ENCODE measurements around the gene TCF4.

Gene TCF4

DNA sequence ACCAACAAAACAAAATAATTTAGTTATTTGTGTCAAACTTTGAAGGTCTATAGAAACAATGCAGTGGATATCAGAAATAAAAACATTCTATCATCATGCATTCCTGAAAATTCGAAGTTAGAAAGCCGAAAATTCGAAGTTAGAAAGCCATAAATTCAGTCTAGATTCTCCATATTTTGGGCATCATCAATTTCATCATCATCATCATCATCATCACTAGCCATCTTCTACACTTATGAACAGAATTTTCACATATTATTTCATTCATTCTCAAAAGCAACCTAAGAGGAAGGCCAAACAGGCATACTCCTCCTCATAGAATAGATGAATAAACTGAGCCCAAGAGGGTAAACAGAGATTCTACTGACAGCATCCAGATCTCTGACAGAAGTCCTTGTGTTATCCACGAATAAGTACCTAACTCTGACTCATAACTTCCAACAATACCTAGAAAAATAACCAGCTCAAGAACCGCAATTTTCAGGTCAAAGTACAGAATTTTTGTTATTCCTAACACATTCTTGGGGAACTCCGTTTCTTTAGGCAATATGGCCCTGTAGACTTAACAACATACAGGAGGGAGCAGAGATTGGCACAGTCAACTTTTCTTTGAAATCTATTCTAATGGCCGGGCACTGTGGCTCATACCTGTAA lies 84.7 kb downstream of the TCF4 start:
- no peak for DNase-seq (ENCODE audit: low spot score)

DNA sequence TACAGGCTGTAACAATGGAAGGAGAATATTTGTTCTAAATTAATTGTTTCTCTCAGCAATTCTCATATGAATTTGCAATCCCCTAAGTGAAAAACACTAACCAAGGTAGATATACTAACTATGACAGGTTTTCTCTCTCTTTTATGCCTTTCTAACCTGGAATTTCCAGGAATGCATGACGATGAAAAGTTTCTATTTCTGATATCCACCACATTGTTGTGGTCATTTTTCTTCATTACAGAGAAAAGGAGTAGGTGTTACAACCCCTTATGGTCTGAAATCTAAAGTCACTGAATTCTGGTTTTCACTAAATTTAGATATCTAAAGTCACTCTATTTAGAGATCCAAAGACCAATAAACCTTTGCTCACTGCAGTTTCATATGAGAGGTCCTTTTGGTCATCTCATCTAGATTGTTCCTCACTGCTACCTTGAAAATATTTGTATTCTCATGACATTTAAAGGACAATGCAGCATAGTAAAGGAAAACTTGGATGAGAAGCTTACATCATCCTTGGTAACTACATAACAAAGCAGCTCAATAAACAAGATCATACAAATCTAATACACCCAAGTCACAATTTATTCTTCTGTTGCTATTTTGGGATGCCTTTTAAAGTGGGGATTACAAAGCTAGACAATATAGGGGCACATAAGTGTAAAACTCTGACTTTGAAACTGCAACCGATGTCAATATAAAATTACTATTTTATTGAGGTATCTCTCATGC lies 85.8 kb downstream of the TCF4 start:
- DNase-seq (ENCODE audit: low spot score), result no peak

DNA sequence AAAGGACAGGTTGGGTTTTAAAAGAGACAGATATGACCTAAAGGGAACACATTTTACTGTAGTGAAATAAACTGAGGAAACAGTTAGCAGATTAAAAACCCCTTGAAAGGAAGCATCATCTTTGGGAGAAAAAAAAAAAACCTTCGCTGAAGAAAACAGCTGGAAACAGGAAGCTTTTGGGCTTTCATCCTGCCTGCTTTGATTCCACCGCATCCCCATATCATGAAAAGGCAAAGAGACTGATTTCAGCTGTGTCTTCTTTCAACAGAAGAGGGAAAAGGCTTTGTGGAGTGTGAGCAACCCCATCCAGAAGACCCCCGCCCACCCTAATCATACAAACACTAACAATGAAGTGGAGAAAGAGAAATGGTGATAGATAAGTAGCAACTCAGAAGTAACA lies 86.4 kb downstream of the TCF4 start:
- no peak for DNase-seq (ENCODE audit: low spot score)

DNA sequence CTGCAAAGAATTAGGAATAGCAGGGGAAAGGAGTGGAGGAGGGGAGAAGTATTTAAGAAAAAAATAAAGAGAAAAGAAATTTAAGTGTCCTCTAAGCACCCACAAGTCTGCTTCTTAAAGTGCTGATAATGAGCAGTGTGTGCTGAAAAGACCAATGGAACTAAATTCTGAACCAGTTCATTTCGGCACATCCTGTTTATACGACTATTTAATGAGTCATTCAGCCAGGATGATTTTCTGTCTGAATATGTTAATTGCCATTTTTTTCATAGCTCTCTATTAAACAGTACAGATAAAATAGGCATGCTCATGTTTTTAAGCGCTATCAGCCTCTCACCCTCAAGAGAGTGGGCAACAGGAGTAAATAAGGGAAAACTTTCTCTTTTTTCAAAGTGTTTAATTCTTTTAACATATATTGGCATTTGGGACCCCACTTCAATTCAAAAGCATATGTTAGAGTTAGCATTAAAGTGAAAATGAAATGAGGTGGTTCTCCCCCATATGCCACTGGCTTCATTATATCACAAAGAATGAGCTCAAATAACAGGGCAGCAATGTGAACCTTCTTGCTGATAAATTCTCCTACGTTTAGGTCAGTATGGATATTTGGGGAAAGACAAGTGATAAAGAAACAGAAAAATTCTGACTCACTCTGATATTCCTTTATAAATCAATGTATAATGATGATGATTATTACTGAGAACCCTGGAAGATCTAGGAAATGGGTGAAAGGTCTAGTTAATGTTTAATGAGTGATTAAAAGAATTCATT lies 87.5 kb downstream of the TCF4 start:
- no peak for DNase-seq (ENCODE audit: low spot score)

DNA sequence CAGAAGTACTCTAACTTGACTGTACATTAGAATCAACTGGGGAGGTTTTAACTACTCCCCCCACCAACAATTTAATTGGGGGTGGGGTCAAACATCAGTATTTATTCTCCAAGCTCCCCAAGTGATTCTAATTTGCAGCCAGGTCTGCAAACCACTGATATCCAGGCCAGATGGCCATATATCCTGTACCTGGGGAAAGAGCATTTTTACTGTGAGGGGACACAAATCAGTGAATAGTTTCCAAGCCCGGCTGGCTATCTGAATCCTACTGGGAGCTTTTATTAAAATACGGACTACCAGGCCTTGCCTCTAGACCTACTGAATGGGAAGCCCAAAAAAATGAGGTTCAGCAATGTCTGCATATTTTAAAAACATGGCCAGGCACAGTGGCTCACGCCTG lies 88.5 kb downstream of the TCF4 start:
- DNase-seq (ENCODE audit: low spot score), result no peak

DNA sequence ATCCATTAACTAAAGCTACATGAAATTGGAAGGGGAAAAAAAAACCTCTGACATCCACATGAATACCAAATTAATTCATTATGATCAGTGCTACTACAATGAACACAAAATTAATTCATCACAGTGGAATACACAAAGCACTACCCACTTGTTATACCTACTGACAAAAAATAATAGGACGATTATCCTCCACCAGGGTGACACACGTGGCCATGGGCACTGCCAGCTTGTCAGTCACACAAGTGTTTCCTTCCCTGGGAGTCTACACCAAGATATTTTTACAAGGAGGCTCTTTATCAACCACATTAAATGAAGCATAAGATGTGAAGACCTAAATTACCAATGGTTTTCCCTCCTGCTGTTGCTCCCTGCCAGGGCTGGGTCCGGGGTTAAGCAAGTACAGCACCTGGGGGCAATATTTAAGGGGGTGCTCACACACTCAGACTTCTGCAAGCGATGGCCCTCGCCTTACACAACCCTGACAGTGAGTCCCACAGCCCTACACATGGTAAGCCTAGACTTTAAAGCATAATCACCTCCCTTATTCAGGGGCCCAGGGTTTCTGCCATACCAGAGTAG lies 90.1 kb downstream of the TCF4 start:
- no peak for DNase-seq (ENCODE audit: low spot score)

DNA sequence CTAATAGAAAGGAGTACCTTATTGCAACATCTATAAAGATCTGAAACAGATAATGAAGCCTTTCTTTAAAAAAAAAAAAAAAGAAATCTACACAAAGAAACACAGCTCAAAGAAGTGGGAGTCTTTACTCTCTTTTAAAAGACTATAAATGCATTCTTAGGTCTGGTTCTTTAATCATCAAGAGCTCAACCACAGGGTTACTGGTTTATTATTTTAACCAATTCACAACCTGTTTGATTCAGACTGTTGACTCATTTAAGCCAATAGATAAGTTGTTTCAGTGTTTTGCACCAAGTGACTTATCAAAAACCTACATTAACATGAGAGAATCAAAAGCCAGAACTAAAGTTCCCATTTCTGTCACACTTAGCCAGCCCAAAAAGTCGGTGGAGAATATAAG lies 93.1 kb downstream of the TCF4 start:
- no peak for DNase-seq (ENCODE audit: low spot score)

DNA sequence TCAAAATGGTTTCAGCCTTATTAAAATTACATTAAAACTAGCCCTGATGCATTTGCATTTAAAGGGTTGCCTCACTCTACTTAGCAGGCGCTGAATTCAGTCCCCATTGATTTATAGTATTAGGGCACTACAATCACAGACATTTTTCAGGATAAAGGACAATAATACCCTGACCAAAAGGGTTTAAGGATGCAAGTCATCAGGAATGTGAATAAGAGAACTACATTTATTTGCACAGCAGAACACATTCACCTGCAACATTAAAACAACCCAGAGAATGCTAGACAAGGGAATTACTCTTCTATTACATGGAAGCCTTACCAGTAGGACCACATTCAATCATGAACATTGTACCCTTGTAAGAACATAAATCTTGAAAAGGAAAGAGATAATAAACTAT lies 93.6 kb downstream of the TCF4 start:
- no peak for DNase-seq (ENCODE audit: low spot score)

DNA sequence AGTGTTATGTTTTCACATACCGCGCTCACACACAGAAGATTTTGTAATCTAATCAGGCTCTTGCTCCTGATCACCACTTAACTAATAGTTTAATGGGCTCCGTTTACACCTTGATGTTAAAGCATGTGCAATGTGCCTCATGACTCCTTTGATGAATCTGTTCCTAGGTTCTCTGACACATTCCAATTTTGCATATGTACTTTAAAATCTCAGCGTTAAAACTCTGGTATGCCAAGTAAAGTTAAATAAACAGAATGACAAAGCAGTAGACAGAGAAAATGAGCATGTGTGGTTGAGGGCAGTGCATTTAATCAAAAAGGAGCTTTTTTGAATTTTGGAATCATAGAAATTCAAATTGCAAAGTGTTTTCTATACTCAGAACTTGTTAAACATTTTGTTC lies 96.4 kb downstream of the TCF4 start:
- no peak for DNase-seq (ENCODE audit: low spot score)

DNA sequence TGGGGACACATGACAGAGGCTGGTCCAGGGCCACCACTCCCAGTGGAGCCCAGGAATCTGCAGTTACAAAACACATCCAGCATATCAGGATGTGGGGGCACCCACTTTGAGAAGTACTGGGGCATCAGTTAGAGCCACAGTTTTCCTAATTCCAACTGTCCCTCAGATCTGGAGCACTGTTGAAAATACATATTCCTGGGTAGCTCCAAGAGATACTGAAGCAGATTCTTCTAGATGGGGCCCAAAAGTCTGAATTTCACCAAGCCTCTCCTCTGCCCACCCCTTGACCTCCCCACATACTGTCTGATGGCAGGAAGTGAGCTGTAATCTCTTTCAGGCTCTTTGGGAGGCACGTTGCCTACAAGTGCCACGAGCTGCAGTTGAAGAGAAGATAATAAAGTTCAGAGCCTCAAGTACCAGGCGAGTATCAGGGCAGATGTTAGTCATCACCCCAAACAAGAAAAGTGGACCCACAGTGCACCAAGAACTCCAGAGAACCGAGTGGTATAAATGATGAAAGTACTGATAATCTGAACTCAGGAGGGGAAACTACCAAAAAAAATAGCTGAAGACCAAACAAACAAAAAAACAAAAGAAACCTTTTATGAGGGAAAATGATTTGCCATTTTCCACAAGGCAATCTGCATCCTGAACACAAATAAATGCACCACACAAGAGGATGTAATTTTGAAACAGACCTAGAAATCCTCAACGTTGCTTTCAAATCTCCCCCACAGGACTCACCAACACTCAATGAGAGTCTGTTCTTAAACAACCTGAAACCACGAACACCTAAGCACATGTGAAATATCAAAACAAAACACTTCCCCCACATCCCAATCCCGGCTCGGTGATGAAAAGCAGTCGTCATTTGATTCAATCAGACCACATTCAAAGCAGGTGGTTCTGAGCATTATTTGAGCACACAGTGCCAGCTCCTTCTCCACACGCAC lies 98.7 kb downstream of the TCF4 start:
- DNase-seq (ENCODE audit: low spot score), result no peak

DNA sequence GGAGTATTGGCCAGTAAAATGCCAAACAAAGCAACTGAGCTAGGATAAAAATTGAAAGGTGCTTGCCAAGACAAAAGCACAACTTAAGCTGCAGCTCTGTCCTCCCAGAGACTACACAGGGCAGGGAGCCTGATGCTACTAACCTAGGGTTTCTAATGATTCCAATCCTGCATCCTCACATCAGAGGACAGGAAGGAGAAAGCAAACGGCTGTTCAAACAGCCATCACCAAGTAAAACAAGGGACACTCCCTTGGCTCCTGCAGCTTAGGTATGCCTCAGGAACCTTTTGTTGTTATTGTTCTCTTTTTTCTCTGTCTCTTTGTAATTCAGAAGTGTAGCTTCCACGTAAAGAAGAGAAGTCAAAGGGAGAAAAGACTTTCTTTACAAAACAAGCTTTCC lies 99.5 kb downstream of the TCF4 start:
- no peak for DNase-seq (ENCODE audit: low spot score)

DNA sequence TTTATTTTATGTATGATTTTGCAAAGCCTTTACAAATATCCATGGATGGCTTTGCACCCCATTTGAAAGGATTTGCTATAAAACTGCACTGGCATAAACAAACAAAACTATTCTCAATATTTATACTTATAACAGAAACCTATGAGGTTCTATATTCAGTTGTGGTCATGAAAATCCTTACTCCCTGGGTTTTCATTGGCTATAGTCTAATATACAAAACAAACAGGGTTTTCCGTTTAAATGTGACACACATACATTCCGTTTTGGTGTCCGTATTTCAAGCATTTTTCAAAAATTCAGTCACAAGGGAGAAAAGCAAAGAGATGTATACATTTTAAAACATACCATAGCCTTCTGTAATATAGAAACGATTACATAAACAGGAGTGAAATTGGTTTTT lies 100.0 kb downstream of the TCF4 start:
- DNase-seq (ENCODE audit: low spot score), result no peak

DNA sequence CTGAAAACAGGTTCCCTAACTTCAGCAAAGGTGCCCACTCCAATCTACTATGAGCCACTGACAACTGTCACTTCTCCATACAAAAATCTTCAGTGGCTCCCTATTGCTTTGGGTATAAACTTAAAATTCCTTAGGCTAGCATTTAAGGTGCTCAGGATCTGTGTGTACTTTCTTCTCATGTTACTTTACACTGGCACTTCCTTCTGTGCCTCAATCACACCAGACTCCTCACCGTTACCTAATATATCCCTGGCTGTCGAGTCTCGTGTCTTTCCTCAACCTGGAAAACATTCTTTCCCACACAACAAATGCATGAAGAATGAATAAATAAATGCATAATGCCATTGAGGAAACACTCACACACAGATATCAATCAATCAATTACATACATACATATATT lies 101.1 kb downstream of the TCF4 start:
- DNase-seq (ENCODE audit: low spot score), result no peak

DNA sequence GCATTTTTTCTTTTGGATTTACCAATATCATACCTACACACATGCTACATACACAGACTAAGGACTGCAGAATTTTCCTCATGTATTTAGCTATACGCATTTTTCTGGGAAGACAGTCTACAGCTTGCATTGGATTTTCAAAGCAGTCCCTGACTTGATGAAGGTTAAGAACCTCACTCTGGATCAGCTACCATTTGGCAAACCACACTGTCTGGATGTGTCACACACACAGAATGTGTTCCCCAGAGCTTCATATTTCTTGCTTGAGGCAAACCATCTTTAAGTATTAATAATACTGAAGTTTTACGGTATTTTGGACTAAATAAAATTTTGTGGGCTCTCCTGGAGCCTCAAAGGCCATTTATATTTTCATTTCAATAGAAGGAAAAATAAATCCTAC lies 102.3 kb downstream of the TCF4 start:
- no peak for DNase-seq (ENCODE audit: low spot score)

DNA sequence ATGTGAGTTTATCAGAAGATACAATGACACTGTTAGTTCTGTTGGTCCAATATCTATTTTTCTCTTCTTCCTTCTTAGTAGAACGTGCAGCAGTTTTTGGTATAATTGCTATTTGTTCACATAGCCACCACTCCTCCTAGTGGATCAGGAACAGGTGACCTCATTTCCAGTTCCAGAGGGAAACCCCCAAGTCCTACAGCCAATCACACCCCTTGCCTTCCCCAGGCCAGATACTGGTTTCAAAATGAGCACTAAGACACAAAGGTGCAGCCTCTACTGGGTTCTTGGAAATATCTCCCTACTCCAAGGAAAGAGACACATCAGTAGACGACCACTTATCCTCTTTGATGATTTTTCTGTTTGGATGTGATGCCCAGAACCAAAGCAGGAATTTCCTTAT lies 103.2 kb downstream of the TCF4 start:
- DNase-seq (ENCODE audit: low spot score), result no peak

DNA sequence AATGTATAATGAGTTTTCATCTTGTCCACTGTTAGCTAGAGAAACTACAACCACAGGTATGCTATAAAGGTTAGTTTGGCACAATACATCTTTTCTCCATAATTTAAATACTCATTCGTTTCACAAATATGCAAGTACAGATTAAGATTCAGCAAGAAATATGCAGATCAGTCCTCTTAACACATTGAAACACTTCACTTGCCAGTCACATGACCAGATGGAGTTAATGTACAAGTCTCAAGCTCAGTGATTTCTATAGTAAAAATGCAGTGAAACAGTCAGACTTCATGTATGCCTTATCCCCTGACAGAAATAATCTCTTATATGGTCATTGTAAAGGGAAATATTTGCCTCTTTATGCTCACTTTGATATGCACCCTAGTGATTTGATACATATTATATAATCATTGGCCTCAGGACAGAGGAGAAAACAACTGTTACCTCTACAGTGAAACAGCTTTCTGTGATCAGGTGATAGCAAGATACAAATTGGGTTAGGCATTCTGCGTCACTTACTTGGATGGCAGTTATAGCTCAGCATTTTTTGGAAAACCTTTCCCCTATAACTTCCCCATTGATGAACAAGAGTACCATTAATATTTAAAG lies 104.6 kb downstream of the TCF4 start:
- DNase-seq (ENCODE audit: low spot score), result no peak

DNA sequence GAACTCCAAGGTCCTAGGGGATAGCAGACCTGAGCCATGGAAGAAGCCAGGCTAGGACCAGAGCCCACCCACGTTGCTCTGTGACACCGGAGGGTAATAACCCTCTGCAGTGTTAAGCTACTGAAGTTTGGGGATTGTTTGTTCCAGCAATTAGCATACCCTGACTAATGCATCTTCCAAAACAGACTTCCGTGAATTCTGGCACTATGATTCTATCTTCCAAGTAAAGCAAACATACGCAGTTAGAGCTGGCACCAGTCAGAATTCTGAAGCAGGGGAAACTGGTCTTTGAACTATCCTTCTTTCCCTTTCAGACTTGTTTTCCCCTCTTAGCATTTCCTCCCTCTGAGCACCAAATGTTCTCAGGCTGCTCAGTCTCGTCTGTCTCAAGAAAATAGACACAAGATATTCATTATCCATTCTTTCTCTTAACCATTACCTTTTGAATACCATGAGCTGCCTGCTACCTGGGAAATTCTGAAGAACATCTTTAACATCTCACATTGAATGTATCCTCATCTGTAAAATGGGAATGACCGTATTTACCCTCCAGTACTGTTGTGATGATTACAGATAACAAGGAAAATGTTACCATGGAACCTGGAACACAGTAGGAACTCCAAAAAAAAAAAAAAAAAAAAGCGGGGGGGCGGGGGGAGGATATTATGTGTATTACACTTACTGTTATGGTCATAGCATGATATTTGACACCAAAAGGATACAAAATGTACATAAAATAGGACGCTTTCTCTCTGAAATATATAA lies 108.2 kb downstream of the TCF4 start:
- no peak for DNase-seq (ENCODE audit: low spot score)

DNA sequence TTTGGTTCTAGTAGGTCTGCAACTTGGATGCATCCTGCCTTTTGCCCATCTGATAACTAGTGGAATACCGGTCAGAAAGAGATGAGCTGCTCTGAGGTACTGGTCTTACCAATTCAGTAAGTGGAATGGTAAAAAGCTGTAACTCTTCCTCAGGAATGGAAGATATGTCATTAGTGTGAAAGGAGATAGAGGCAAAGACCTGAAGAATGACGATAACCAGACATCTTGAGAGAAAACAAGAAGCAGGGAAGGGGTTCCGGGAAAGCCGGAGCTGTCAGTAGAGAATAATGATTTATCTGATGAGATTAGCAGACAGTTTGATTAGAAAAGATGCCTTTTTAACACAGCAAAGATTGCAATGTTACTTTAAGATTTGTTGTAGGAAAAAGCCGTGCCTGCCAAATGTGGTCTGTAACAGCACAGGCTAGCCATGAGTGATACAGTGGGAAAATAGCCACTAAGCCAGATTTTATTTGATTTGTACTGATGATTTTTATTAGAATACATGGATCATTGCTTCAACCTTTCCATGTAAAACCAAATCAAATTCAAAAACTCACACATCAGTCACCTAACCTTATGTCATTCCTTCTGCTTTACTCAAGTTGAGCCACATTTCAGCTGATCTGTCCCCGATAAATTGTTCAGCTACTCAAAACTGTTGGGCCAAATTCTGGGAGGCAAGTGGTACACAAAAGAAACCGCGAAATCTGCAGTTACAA lies 110.0 kb downstream of the TCF4 start:
- no peak for DNase-seq (ENCODE audit: low spot score)

DNA sequence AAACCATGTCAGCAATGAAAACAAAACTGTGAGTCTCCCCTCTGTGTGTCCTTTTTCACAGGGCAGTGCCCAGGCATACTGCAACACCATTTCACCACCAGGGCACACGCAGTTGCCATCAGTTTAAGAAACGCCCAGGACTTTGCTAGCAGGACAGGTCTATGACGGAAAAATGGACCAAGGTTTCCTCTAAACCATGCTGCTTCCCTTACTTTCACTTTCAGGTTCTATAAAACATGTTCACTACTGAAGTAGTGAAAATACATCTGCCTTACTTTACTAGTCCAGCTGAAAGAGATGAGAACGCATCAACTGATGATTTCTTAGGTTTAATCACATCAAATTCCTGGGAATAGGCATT lies 110.5 kb downstream of the TCF4 start:
- DNase-seq (ENCODE audit: low spot score), result no peak

DNA sequence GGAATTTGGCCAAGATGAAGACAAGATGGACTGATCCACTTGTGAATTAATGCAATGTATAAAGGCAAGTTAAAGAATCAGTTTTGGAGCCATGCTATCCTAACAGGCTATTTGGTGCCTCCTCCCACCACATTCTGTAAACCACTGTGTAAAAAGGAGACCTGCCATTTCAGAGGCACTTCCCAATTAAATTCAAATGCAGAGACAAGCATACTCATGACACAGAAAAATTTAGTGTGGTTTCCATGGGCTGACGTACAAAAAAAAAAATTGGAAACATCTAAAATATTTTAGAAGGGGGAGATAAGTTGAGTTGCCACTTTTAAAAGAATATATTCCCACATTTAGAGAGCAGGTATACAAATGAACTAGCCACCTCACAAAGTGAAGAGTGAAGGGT lies 112.1 kb downstream of the TCF4 start:
- DNase-seq (ENCODE audit: low spot score), result no peak
